ENCODE results near the gene CYP2C8.

CYP2C8 gene

DNA sequence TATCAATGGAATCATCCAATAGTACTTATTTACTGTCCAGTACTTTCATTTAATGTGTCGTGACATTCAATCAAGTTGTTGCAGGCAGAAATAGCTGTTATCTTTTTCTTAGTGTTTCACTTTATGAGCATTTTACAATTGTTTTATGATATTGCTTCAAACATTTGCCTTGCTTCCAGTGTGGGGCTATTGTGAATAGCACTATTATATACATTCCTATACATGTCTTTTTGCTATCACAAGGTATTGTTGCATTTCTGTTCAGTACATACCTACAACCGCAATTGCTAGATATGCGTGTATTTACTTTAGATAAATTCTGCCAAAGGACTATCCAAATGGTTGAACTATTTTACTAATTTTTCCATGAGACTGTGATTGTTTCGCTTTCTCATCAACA is 34.9 kb downstream of the CYP2C8 start:
- no peak for DNase-seq (ENCODE audit: low read depth)
- TF ChIP-seq CTCF (IDR thresholded peaks at IDR 0.05; ENCODE audit: low read depth, low read length) = no peak
- no peak for TF ChIP-seq POLR2A (IDR thresholded peaks at IDR 0.05; ENCODE audit: extremely low read depth, insufficient read length)
- TF ChIP-seq MYC (IDR thresholded peaks at IDR 0.05; ENCODE audit: low read depth, low read length) = no peak
- no peak for TF ChIP-seq MAX (IDR thresholded peaks at IDR 0.05; ENCODE audit: low read depth, low read length)
- no peak overlapping the region for H3K4me3 ChIP-seq (ENCODE audit: low read depth, low read length)

- no peak for DNase-seq (ENCODE audit: low read depth)
- no peak for TF ChIP-seq MYC (IDR thresholded peaks at IDR 0.05; ENCODE audit: low read depth, low read length)
- TF ChIP-seq MAX (IDR thresholded peaks at IDR 0.05; ENCODE audit: low read depth, low read length) = no peak
- no peak for TF ChIP-seq CTCF (IDR thresholded peaks at IDR 0.05; ENCODE audit: low read depth, low read length)
- no peak for TF ChIP-seq POLR2A (IDR thresholded peaks at IDR 0.05; ENCODE audit: extremely low read depth, insufficient read length)
Measured at GRCh38 chr10:95031656-95032055, 37.6 kb downstream of the CYP2C8 start.

DNA sequence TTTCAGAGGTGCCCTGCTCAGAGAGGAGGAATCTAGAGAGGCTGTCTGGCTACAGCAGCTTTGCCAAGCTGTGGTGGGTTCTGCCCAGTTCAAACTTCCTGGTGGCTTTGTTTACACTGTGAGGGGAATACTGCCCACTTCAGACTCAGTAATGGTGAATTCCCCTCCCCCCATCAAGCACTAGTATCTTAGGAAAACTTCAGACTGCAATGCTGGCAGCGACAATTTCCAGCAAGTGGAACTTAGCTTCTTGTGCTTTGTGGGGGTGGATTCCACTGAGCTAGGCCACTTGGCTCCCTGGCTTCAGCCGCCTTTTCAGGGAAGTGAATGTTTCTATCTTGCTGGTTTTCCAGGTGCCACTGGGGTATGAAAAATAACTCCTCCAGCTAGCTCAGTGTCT is 42.8 kb downstream of the CYP2C8 start:
- H3K4me3 ChIP-seq (ENCODE audit: low read depth, low read length) = no peak overlapping the region
- no peak for TF ChIP-seq MYC (IDR thresholded peaks at IDR 0.05; ENCODE audit: low read depth, low read length)
- TF ChIP-seq CTCF (IDR thresholded peaks at IDR 0.05; ENCODE audit: low read depth, low read length) = no peak
- TF ChIP-seq POLR2A (IDR thresholded peaks at IDR 0.05; ENCODE audit: extremely low read depth, insufficient read length) = no peak
- DNase-seq (ENCODE audit: low read depth) = no peak

More at GRCh38 chr10:95031656-95032055, 37.6 kb downstream of the CYP2C8 start:
- H3K4me3 ChIP-seq (ENCODE audit: low read depth, low read length) = no peak overlapping the region

DNA sequence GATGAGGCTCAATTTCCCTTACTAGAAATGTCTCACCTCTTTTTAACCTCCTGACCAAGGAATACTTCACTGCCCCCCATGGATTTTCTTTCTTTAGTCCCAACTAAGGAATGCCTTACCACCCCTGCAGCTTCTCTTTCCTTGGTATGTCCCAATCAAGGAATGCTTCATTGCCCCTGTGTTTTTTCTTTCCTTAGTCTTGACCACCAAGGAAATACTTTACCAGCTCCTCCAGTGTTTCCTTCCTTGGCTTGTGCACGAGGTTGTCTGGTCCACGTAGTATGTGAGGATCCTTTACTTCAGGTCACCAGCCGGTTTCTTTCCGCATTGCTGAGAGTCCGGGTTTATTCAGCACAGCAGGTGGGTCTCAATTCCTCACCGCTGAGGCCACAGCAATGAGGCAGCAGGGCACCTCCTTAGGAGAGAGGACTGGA is 71.5 kb downstream of the CYP2C8 start:
- TF ChIP-seq MAX (IDR thresholded peaks at IDR 0.05; ENCODE audit: low read depth, low read length) (no peak), POLR2A (IDR thresholded peaks at IDR 0.05; ENCODE audit: extremely low read depth, insufficient read length) (no peak), MYC (IDR thresholded peaks at IDR 0.05; ENCODE audit: low read depth, low read length) (no peak), CTCF (IDR thresholded peaks at IDR 0.05; ENCODE audit: low read depth, low read length) (no peak)
- H3K4me3 ChIP-seq (ENCODE audit: low read depth, low read length) = no peak overlapping the region
- DNase-seq (ENCODE audit: low read depth) = no peak

DNA sequence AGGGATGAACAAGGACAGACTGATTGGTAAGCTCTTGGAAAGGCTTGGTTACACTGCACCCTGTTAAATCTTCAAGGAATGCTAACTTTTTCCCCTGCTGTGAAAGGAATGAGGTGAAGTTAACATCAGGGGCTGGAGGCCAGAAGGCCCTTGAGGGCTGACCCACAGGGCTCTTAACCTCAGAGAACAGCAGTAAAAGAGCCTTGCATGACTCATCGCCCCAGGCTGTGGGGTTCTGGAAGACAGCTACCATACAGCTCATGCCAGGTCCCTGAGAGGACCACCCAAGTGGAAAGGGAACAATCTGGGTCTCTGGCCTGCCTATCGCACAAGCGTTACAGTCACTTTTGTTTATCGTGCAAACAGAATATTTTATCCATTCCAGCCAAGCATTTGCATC is 76.5 kb downstream of the CYP2C8 start:
- no peak for TF ChIP-seq MAX (IDR thresholded peaks at IDR 0.05; ENCODE audit: low read depth, low read length)
- no peak for TF ChIP-seq MYC (IDR thresholded peaks at IDR 0.05; ENCODE audit: low read depth, low read length)
- TF ChIP-seq CTCF (IDR thresholded peaks at IDR 0.05; ENCODE audit: low read depth, low read length) = no peak
- TF ChIP-seq POLR2A (IDR thresholded peaks at IDR 0.05; ENCODE audit: extremely low read depth, insufficient read length) = no peak
- DNase-seq (ENCODE audit: low read depth) = no peak
- H3K4me3 ChIP-seq (ENCODE audit: low read depth, low read length) = no peak overlapping the region
